Heart left ventricle (tissue), 13 donors: Measurements from ENCODE around the gene SLC19A2.

Experiments used
- CTCF ChIP-seq, 12 donors: fragments of 200-600 bp; sonication (generic) in 4 of 12; IDR thresholded peaks; one replicate each; pipeline versions ENCODE4 v1.5.0 to v1.8.0; 2018 to 2022; ENCODE audit warnings: antibody characterized with exemption in 12 of 12, mild to moderate bottlenecking in 5 of 12
- POLR2A ChIP-seq, 2 donors: fragments of 450-650 bp; IDR thresholded peaks; one replicate each; pipeline ENCODE4 v1.6.1; 2017; ENCODE audit warnings: antibody characterized with exemption in 2 of 2, mild to moderate bottlenecking in 2 of 2, moderate library complexity in 2 of 2
- donor health status: ischemic (EF 13 %, LVEDD 7.1; RV severe dilation, severe dysfunction).
- donor health status: DM: no; HTN: yes; CAD: no.
- donor health status: DM: no; HTN: no; CAD: no.
- donor health status: ischemic (EF 25% LVEDD 6.9; RV normal size, moderate dysfunction).
- donor health status: ischemic (EF 25% LVEDD 5.7; RV mildly dilated, moderate dysfunction).
- donor health status: ischemic (EF 35%, LVEDD 5.7; RV mildly dilated, moderate dysfunction).
- donor health status: nonischemic (EF 11% LVEDD 7.7; RV severe dilation, severe dysfunction).
- donor health status: DM: yes; HTN: yes; CAD: no.
- donor health status: PGD.
- donor health status: ischemic (EF 29% LVEDD 5.4; RV normal size, mild dysfunction).
- donor health status: nonischemic (EF 23%, LVEDD 6.1; RV moderate dilation, normal function).

- TF ChIP-seq CTCF (IDR thresholded peaks at IDR 0.05) (no peak), POLR2A (IDR thresholded peaks at IDR 0.05) (no peak)
Measured at GRCh38 chr1:169484683-169485430, 887 bp downstream of the SLC19A2 start.
